Cardiac muscle cell (in vitro differentiated cells and primary cell): Measurements from ENCODE around the gene TOR4A. TPM values are rescaled to one million over a fixed set of nuclear protein-coding genes. Genes with fewer than 3 reads are reported as not detected.

Experiments used
- DNase-seq, 2 donors: peaks; one replicate each; pipeline versions ENCODE4 v3.0.0 to v3.0.0-alpha.2; 2010 to 2017; ENCODE audit warnings: low read depth in 1 of 2, low spot score in 1 of 2
- H3K27ac ChIP-seq: fragments of 200-600 bp; sonication (generic); 2 replicates; pipeline ENCODE4 v1.5.1; 2016
- H3K27me3 ChIP-seq: fragments of 200-600 bp; sonication (generic); 2 replicates; pipeline ENCODE4 v1.6.0; 2016; ENCODE audit warnings: control low read depth
- H3K36me3 ChIP-seq: fragments of 200-600 bp; sonication (generic); 2 replicates; pipeline ENCODE4 v1.5.1; 2016; ENCODE audit warnings: control low read depth
- H3K4me1 ChIP-seq: fragments of 200-600 bp; sonication (generic); 2 replicates; pipeline ENCODE4 v1.8.1; 2017; ENCODE audit warnings: low read depth, mild to moderate bottlenecking, mixed run types
- H3K4me3 ChIP-seq: fragments of 200-600 bp; sonication (generic); 2 replicates; pipeline ENCODE4 v1.5.1; 2016; ENCODE audit warnings: mild to moderate bottlenecking
- H3K9me3 ChIP-seq: fragments of 200-600 bp; sonication (generic); 2 replicates; pipeline ENCODE4 v1.5.1; 2017; ENCODE audit warnings: low read depth, mild to moderate bottlenecking, control low read depth
- CTCF ChIP-seq: IDR thresholded peaks from 2 replicates; pipeline ENCODE4 v1.5.1; 2012; ENCODE audit warnings: low read depth, mild to moderate bottlenecking, low read length
- polyA plus RNA-seq: library from polyadenylated mRNA; unstranded; fragments of >200 nt; fragmentation: Nextera tagmentation; extraction: Ambion mirVana; gene quantifications from 2 replicates; pipeline ENCODE4 v1.2.1, GENCODE V29; 2016
- total RNA-seq: library from RNA; depleted of rRNA; stranded (reverse); fragments of >200 nt; gene quantifications from 2 replicates; pipeline ENCODE4 v1.2.3, GENCODE V29; 2016

TOR4A gene
- total and polyA plus RNA-seq, 2 experiments from 2014 or later, result 18.5 to 51.4 TPM

GRCh38 chr9:137250329-137251193 lies 27.0 kb upstream of the TOR4A start:
- no peak for DNase-seq
- H3K36me3 ChIP-seq, result no peaks in the 10 kb centered on the region
- no peaks in the 10 kb centered on the region for H3K9me3 ChIP-seq
- H3K27ac ChIP-seq, result no peak overlapping the region
- H3K27me3 ChIP-seq, result no peaks in the 10 kb centered on the region
- H3K4me1 ChIP-seq, result peaks cover 21% of the 10 kb centered on the region
- H3K4me3 ChIP-seq, result no peak overlapping the region
- TF ChIP-seq CTCF, result no peak

GRCh38 chr9:137251194-137251461 lies 26.4 kb upstream of the TOR4A start, which contains the start of gene STPG3:
TSS of gene STPG3 (plus strand) at chr9:137251286. CDS start at chr9:137251287, 1 bp downstream.
- no peaks in the 10 kb centered on the region for H3K36me3 ChIP-seq
- TF ChIP-seq CTCF, result no peak
- H3K4me1 ChIP-seq, result peaks cover 22% of the 10 kb centered on the region
- no peaks in the 10 kb centered on the region for H3K27me3 ChIP-seq
- H3K27ac ChIP-seq, result no peak within 1 kb of the TSS
- H3K4me3 ChIP-seq, result no peak within 1 kb of the TSS
- no peak for DNase-seq
- H3K9me3 ChIP-seq, result no peaks in the 10 kb centered on the region

GRCh38 chr9:137251490-137252268 lies 25.8 kb upstream of the TOR4A start:
- Histone ChIP-seq H3K27ac (no peak overlapping the region), H3K9me3 (no peaks in the 10 kb centered on the region), H3K27me3 (no peaks in the 10 kb centered on the region), H3K4me3 (no peak overlapping the region), H3K4me1 (peaks cover 24% of the 10 kb centered on the region), H3K36me3 (no peaks in the 10 kb centered on the region)
- TF ChIP-seq CTCF, result no peak
- DNase-seq, result no peak

GRCh38 chr9:137252555-137253506 lies 24.7 kb upstream of the TOR4A start:
- peak in 1 of 2 donors; percentile 52 for DNase-seq
- Histone ChIP-seq H3K4me3 (no peak overlapping the region), H3K36me3 (no peaks in the 10 kb centered on the region), H3K27me3 (no peaks in the 10 kb centered on the region), H3K27ac (no peak overlapping the region), H3K9me3 (no peaks in the 10 kb centered on the region), H3K4me1 (peaks cover 19% of the 10 kb centered on the region)
- no peak for TF ChIP-seq CTCF
